ENCODE measurements around the gene CEP44. TPM values are rescaled to one million over a fixed set of nuclear protein-coding genes. Genes with fewer than 3 reads are reported as not detected.

The CEP44 gene, protein sequence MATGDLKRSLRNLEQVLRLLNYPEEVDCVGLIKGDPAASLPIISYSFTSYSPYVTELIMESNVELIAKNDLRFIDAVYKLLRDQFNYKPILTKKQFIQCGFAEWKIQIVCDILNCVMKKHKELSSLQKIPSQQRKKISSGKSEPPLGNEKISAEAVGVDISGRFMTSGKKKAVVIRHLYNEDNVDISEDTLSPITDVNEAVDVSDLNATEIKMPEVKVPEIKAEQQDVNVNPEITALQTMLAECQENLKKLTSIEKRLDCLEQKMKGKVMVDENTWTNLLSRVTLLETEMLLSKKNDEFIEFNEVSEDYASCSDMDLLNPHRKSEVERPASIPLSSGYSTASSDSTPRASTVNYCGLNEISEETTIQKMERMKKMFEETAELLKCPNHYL
- total RNA-seq (10 to 100 TPM in 7 of 9 donors, 1 to 10 TPM in 2; 5.8 to 22.5 (median 18.3) TPM), polyA plus RNA-seq (10 to 100 TPM in 1 of 3 donors, 1 to 10 TPM in 2; 7.0 to 12.1 (median 9.4) TPM)
- long read RNA-seq, donor 1, partial matches to known transcripts, result 5 of 7 reads
- long read RNA-seq, donor 1, other reads (novel, unspliced or antisense), result 0 of 7 reads
- long read RNA-seq, donor 2, result 0 reads
- long read RNA-seq, donor 3, full-length matches to known transcripts, result 1 of 1 reads
- long read RNA-seq, donor 3, partial matches to known transcripts, result 0 of 1 reads
- long read RNA-seq, donor 3, other reads (novel, unspliced or antisense), result 0 of 1 reads
- long read RNA-seq, donor 4, partial matches to known transcripts, result 3 of 3 reads
- long read RNA-seq, donor 4, other reads (novel, unspliced or antisense), result 0 of 3 reads
- long read RNA-seq, donor 5, full-length matches to known transcripts, result 1 of 15 reads
- long read RNA-seq, donor 5, partial matches to known transcripts, result 5 of 15 reads
- long read RNA-seq, donor 5, other reads (novel, unspliced or antisense), result 9 of 15 reads
- long read RNA-seq, donor 6, partial matches to known transcripts, result 1 of 6 reads
- long read RNA-seq, donor 6, other reads (novel, unspliced or antisense), result 5 of 6 reads
- long read RNA-seq, donor 7, result 0 reads
- long read RNA-seq, donor 8, result 0 reads
- long read RNA-seq, donor 9, result 0 reads
- long read RNA-seq, donor 10, partial matches to known transcripts, result 12 of 12 reads
- long read RNA-seq, donor 10, other reads (novel, unspliced or antisense), result 0 of 12 reads

DNA sequence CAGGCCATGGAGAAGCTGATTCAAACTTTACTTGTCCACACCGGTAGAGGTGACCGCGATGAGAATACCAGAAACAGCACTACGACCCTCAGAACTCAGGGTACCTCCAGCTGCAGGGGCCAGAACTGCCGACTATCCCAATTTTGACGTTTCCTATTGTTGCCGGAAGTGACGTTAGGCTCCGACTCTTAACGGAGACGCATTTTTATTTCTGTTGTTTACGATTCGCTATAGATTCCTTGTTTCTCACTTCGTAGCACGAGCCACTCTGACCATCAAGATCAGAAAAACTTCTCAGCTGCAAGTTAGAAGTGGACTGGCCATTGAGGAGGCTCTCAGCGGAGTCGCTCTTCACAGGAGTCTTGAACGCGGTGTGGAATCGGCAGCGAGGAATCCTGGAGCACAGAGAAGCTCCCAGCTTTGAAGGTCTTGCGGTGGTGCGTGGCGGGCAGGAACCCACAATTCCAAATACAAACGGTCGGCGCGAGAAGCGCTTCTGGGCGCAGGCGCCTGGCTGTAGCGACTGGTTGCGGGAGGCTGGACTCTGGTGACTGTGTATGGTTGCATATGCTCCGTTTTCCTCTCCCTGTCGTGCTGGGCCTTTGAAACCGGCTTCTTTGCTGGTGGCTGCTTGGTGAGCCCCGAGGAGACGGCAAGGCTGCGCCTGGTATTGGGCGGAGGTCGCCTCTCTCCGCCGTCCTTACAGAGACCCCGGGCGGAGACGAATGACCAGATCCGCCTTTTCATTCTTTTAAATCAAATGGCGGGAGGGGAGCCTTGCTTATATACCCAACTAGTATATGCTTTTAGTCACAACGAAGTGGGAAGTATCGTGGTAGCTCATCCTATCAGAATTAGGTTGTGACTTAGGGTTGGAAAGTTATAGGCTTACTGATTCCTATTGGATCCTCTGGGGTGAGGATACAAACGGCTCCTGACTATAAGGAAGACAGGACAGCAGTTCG, at the start of gene CEP44, which contains the start of gene FBXO8:
Gene CEP44, plus strand, starts transcription at position 405 of the 965 bp plus-strand sequence. CDS start 15,211 bp downstream, outside the sequence.
Gene FBXO8, minus strand, starts transcription at position 161 of the 965 bp plus-strand sequence. CDS start 20,575 bp downstream, outside the sequence.
- Histone ChIP-seq H3K4me3 (peak within 1 kb of the TSS; percentile 48 to 80 (median 76)), H3K36me3 (replicated peaks in 1 of 2) (no peaks in the 10 kb centered on the region), H3K27ac (peak within 1 kb of the TSS; percentile 92 to 98 (median 95)), H3K9me3 (replicated peaks in 1 of 3) (no peaks in the 10 kb centered on the region), H3K27me3 (no peaks in the 10 kb centered on the region), H3K4me1 (replicated peaks in 1 of 2) (peaks cover 8 to 39% of the 10 kb centered on the region in 2 donors)
- intact Hi-C loops (cut with DNase I), result no loop called here
- WGBS, 4 donors, result 0% methylated on average over 28 to 52 of the region's 52 CpGs
- DNase-seq, result peak; percentile 67 to 83 (median 70)
- peak in 1 of 2 donors; percentile 74 for TF ChIP-seq POLR2A (IDR thresholded peaks at IDR 0.05)
- TF ChIP-seq, protein P1, sequence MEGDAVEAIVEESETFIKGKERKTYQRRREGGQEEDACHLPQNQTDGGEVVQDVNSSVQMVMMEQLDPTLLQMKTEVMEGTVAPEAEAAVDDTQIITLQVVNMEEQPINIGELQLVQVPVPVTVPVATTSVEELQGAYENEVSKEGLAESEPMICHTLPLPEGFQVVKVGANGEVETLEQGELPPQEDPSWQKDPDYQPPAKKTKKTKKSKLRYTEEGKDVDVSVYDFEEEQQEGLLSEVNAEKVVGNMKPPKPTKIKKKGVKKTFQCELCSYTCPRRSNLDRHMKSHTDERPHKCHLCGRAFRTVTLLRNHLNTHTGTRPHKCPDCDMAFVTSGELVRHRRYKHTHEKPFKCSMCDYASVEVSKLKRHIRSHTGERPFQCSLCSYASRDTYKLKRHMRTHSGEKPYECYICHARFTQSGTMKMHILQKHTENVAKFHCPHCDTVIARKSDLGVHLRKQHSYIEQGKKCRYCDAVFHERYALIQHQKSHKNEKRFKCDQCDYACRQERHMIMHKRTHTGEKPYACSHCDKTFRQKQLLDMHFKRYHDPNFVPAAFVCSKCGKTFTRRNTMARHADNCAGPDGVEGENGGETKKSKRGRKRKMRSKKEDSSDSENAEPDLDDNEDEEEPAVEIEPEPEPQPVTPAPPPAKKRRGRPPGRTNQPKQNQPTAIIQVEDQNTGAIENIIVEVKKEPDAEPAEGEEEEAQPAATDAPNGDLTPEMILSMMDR (IDR thresholded peaks at IDR 0.05), result peak in 1 of 6 experiments; percentile 25

DNA sequence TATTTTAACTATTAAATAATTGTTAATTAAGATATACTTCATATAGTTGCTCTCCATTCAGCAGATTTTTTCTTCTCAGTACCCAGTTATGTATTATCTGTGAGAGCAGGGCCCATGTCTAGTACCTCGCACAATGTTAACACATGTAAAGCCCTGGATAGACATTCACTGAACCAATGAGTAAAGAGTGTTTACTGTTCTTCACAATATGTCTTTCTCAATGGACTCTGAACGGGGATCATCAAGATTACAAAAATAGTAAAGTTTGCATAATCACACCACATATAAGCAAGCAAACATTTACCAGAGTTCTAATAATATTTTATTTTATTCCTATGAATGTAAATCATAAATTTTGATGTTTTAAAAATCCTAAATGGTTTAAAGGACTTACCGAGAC, 47.4 kb upstream of the CEP44 start:
- TF ChIP-seq POLR2A (IDR thresholded peaks at IDR 0.05), result no peak
- TF ChIP-seq, protein P1 (IDR thresholded peaks at IDR 0.05), result no peak
- H3K36me3 ChIP-seq (replicated peaks in 1 of 2), result peaks cover 0 to 11% of the 10 kb centered on the region in 2 donors
- H3K9me3 ChIP-seq (replicated peaks in 1 of 3), result no peaks in the 10 kb centered on the region
- WGBS, 4 donors, result 79 to 99% (median 88%) methylated on average over 3 of the region's 3 CpGs
- intact Hi-C loops (cut with DNase I), result no loop called here
- H3K27ac ChIP-seq, result no peak overlapping the region
- no peak overlapping the region for H3K4me3 ChIP-seq
- DNase-seq, result no peak
- H3K27me3 ChIP-seq, result no peaks in the 10 kb centered on the region
- no peaks in the 10 kb centered on the region for H3K4me1 ChIP-seq (replicated peaks in 1 of 2)

DNA sequence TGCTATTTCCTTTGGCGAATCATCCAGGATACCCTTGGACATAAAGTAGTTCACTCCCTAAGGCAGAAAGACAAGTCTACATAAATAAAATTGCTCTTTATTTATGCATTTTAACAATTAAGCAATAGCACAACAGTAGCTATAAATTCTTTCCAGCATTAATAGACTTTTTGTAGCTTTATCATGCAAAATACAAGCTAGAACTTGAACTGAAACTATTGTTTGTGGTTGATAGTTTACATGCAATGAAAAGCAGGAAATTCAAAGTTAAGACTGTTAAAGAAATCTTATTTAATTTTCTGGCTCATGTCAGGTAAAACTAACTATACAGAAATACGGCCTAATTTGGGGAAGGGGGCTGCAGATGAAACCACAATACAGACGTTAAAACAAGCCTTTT, 42.5 kb upstream of the CEP44 start:
- no peaks in the 10 kb centered on the region for H3K4me1 ChIP-seq (replicated peaks in 1 of 2)
- no peaks in the 10 kb centered on the region for H3K27me3 ChIP-seq
- H3K4me3 ChIP-seq, result no peak overlapping the region
- TF ChIP-seq POLR2A (IDR thresholded peaks at IDR 0.05), result no peak
- TF ChIP-seq, protein P1 (IDR thresholded peaks at IDR 0.05), result no peak
- intact Hi-C loops (cut with DNase I), result no loop called here
- no peak overlapping the region for H3K27ac ChIP-seq
- peaks cover 0 to 11% of the 10 kb centered on the region in 2 donors for H3K36me3 ChIP-seq (replicated peaks in 1 of 2)
- DNase-seq, result no peak
- H3K9me3 ChIP-seq (replicated peaks in 1 of 3), result no peaks in the 10 kb centered on the region
- WGBS, 4 donors, result 85 to 90% (median 86%) methylated on average over 3 of the region's 3 CpGs

Data from adrenal gland (tissue), 19 donors.